K562 (cell line): ENCODE measurements around the gene APCDD1. TPM values are rescaled to one million over a fixed set of nuclear protein-coding genes. Genes with fewer than 3 reads are reported as not detected.

Experiments used
- ATAC-seq: fragments of 200-7000 bp; cut with Tn5 transposase; 3 replicates; pipeline ENCODE4 v1.9.1; 2020; ENCODE audit warnings: moderate library complexity
- BruUV-seq: library from RNA; stranded (reverse); fragments of 400-500 nt; replicated peaks from 2 replicates; lab custom pipeline; 2021; lab: Mats Ljungman, UMichigan
- CTCF ChIA-PET: fragments of 300-600 bp; formaldehyde crosslinking; extraction: SDS; loops from one replicate; lab custom pipeline; 2021; ENCODE audit warnings: low intra/inter-chr PET ratio; lab: Yijun Ruan, JAX
- POLR2A ChIA-PET: fragments of 300-600, 350-650 bp; sonication (Branson Sonifier 250); formaldehyde crosslinking; extraction: SDS; loops from one replicate; lab custom pipeline; 2021; ENCODE audit warnings: antibody characterized with exemption, inconsistent platforms; lab: Yijun Ruan, JAX
- DNase-seq, 4 experiments: peaks; one replicate each; pipeline versions ENCODE4 v3.0.0 to v3.0.0-alpha.2; 2011 to 2018; ENCODE audit warnings: low spot score in 3 of 4, mixed read lengths in 3 of 4; ENCODE audit errors: extremely low read depth in 1 of 4
- FAIRE-seq: peaks from 2 replicates; lab custom pipeline; 2011; peaks lifted over from hg19 to GRCh38; lab: Jason Lieb, UNC
- H2AFZ ChIP-seq: 2 replicates; pipeline ENCODE4 v1.6.0; 2011; ENCODE audit warnings: low read depth, low read length, control low read depth, inconsistent platforms
- H3K27ac ChIP-seq: fragments of 200-600 bp; 3 replicates; pipeline ENCODE4 v1.8.0; 2011; ENCODE audit warnings: low read depth, mild to moderate bottlenecking, control low read depth, inconsistent platforms, low read length, moderate library complexity, mixed read lengths; ENCODE audit errors: extremely low read depth
- H3K27me3 ChIP-seq, 2 experiments: fragments of 300-600 bp in 1 of 2; 2 replicates in 1 of 2; 3 replicates in 1 of 2; pipeline versions ENCODE4 v1.6.0 to v1.8.0; 2011; ENCODE audit warnings: inconsistent platforms in 2 of 2, low read length in 2 of 2, mild to moderate bottlenecking in 1 of 2, mixed read lengths in 1 of 2, moderate library complexity in 1 of 2; ENCODE audit not compliant: control insufficient read depth in 2 of 2, insufficient read depth in 2 of 2
- H3K36me3 ChIP-seq: fragments of 300-600 bp; 3 replicates; pipeline ENCODE4 v1.8.0; 2011; ENCODE audit warnings: mild to moderate bottlenecking, low read length, inconsistent platforms; ENCODE audit not compliant: control insufficient read depth, insufficient read depth
- H3K4me1 ChIP-seq, 2 experiments: fragments of 200-600 bp in 1 of 2; replicated peaks in 1 of 2; 2 replicates in 1 of 2; 3 replicates in 1 of 2; pipeline versions ENCODE4 v1.5.1 to v1.8.0; 2011; ENCODE audit warnings: inconsistent platforms in 2 of 2, low read length in 2 of 2, mild to moderate bottlenecking in 1 of 2, mixed read lengths in 1 of 2, moderate library complexity in 1 of 2; ENCODE audit not compliant: control insufficient read depth in 2 of 2, insufficient read depth in 2 of 2
- H3K4me2 ChIP-seq: 2 replicates; pipeline ENCODE4 v1.6.1; 2011; ENCODE audit warnings: low read length, control low read depth, inconsistent platforms, mixed read lengths; ENCODE audit not compliant: insufficient read depth
- H3K4me3 ChIP-seq: fragments of 200-600 bp; sonication (generic), shearing (Covaris generic); 2 replicates; pipeline ENCODE4 v1.5.1; 2016; ENCODE audit warnings: control low read depth, inconsistent platforms
- H3K79me2 ChIP-seq: fragments of 200-600 bp; 3 replicates; pipeline ENCODE4 v1.8.0; 2011; ENCODE audit warnings: low read length, inconsistent platforms; ENCODE audit not compliant: control insufficient read depth, insufficient read depth
- H3K9ac ChIP-seq, 2 experiments: 2 replicates each; pipeline versions ENCODE4 v1.6.0 to v1.6.1; 2011; ENCODE audit warnings: low read depth in 2 of 2, low read length in 2 of 2, control low read depth in 1 of 2, inconsistent platforms in 1 of 2, mild to moderate bottlenecking in 1 of 2, mixed read lengths in 1 of 2; ENCODE audit not compliant: insufficient read depth in 1 of 2
- H3K9me1 ChIP-seq: one replicate; pipeline ENCODE4 v1.6.0; 2011; ENCODE audit warnings: inconsistent platforms, mild to moderate bottlenecking, low read length, moderate library complexity; ENCODE audit not compliant: control insufficient read depth, insufficient read depth
- H3K9me3 ChIP-seq: replicated peaks from 2 replicates; pipeline ENCODE4 v1.5.1; 2011; ENCODE audit warnings: low read depth, low read length, inconsistent platforms; ENCODE audit not compliant: control insufficient read depth, insufficient read depth
- H4K20me1 ChIP-seq: replicated peaks from 2 replicates; pipeline ENCODE4 v1.6.1; 2011; ENCODE audit warnings: low read length, inconsistent platforms, mixed read lengths; ENCODE audit not compliant: control insufficient read depth, insufficient read depth
- CBFA2T3 ChIP-seq: fragments of 450-650 bp; IDR thresholded peaks from 2 replicates; pipeline ENCODE4 v1.6.1; 2017
- CHCHD3 ChIP-seq: fragments of 250-450 bp; sonication (Bioruptor Pico); IDR thresholded peaks from 2 replicates; pipeline ENCODE4 v2.1.2; 2022; ENCODE audit warnings: mild to moderate bottlenecking
- FOXJ2 ChIP-seq: fragments of 200-800 bp; sonication (Bioruptor generic); IDR thresholded peaks from 2 replicates; pipeline ENCODE4 v1.6.1; 2016; ENCODE audit warnings: missing genetic modification characterization, missing compliant biosample characterization
- HSF4 ChIP-seq: fragments of 250-450 bp; sonication (Bioruptor Pico); IDR thresholded peaks from 2 replicates; pipeline ENCODE4 v2.1.2; 2022; ENCODE audit warnings: mild to moderate bottlenecking, moderate library complexity, borderline replicate concordance
- LCOR ChIP-seq: sonication (generic); formaldehyde crosslinking; IDR thresholded peaks from 2 replicates; pipeline ENCODE4 v1.8.0; 2022; ENCODE audit warnings: mild to moderate bottlenecking, missing genetic modification reagents
- MTA1 ChIP-seq: fragments of 450-650 bp; IDR thresholded peaks from 2 replicates; pipeline ENCODE4 v1.6.1; 2017; ENCODE audit warnings: borderline replicate concordance
- NFYB ChIP-seq: IDR thresholded peaks from 2 replicates; pipeline ENCODE4 v1.6.1; 2011; ENCODE audit warnings: mild to moderate bottlenecking, moderate library complexity; ENCODE audit not compliant: insufficient read length; ENCODE audit errors: extremely low read depth
- NR3C1 ChIP-seq: sonication (generic); formaldehyde crosslinking; IDR thresholded peaks from 2 replicates; pipeline ENCODE4 v1.8.1; 2022; ENCODE audit warnings: missing genetic modification reagents
- POLR2AphosphoS2 ChIP-seq: IDR thresholded peaks from 2 replicates; pipeline ENCODE4 v1.6.1; 2012; ENCODE audit warnings: low read length, improper control_type of control experiment
- ZNF589 ChIP-seq: fragments of 200-800 bp; sonication (Bioruptor generic); IDR thresholded peaks from 2 replicates; pipeline ENCODE4 v1.6.1; 2016; ENCODE audit warnings: low read depth, missing genetic modification characterization, missing compliant biosample characterization
- WGBS: fragments of 100-300 bp; shearing (Covaris generic); methylation state at CpG from one replicate; pipeline ENCODE4 v1.1.6; 2016; ENCODE audit warnings: low coverage, mixed read lengths; ENCODE audit not compliant: insufficient coverage; ENCODE audit errors: missing lambda C conversion rate; 5-methylcytosine and 5-hydroxymethylcytosine counted together
- in situ Hi-C: fragments of 300-500 bp; cut with MboI; formaldehyde crosslinking; loops from 4 replicates; pipeline ENCODE4 v1.15.0; 2018; ENCODE audit warnings: inconsistent platforms, mixed read lengths
- intact Hi-C: fragments of 100-400 bp; cut with micrococcal nuclease; formaldehyde crosslinking; loops from 2 replicates; pipeline ENCODE4 v1.14.2; 2022
- polyA plus RNA-seq, 8 experiments: library from polyadenylated mRNA; depleted of rRNA in 4 of 8; stranded (reverse) in 5 of 8; unstranded in 3 of 8; fragments of >200 nt; fragmentation: Nextera tagmentation in 2 of 8; fragmentation: Illumina TruSeq in 1 of 8; extraction: Ambion mirVana in 2 of 8; extraction: Trizol in 1 of 8; gene quantifications; 2 replicates each; pipeline versions ENCODE4 v1.2.1 to v1.2.3, GENCODE V29; 2011 to 2014; ENCODE audit warnings: inconsistent platforms in 1 of 8, missing spikeins in 1 of 8
- total RNA-seq, 7 experiments: library from RNA; depleted of rRNA in 6 of 7; stranded (reverse); fragments of >200 nt in 6 of 7; fragmentation: Illumina TruSeq in 2 of 7; extraction: Trizol in 2 of 7; gene quantifications; 2 replicates each; pipeline versions ENCODE4 v1.2.1 to v1.2.3, GENCODE V29; 2011 to 2021; ENCODE audit warnings: low replicate concordance in 1 of 7
- TF ChIP-seq, protein P1 (sequence below): fragments of 450-650 bp; formaldehyde crosslinking; IDR thresholded peaks from 2 replicates; pipeline ENCODE4 v1.4.0; 2022; ENCODE audit warnings: mild to moderate bottlenecking, moderate library complexity

Gene APCDD1
- total and polyA plus RNA-seq, 9 of the 15 experiments (the other 6 are each of a cell fraction or from before 2014, with no cell fraction given), result 0.07 TPM; not detected in 8

DNA sequence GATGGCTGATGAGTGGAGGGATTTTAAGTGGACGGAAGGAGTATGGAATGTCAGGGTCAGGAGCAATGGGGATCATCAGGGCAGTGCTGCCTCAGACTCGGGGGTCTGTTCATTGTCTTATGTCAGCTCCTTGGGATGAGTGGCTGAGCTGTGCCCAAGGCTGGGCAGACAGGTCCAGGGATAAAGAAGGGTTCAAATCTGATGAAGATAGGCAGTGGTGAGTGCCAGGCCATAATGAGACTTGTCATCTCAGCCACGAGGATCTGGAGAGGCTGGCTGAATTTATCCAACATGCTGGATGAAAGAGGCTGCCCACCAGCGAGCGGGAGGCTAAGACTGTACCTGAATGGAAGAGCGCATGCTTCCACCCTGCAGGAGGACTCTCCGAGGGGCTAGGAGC lies 46.3 kb upstream of the APCDD1 start:
- no peak overlapping the region for H3K27ac ChIP-seq
- no peaks in the 10 kb centered on the region for H3K9me3 ChIP-seq
- no peaks in the 10 kb centered on the region for H3K9me1 ChIP-seq
- WGBS, result 1% methylated on average over 7 of the region's 7 CpGs
- in situ Hi-C loops, result no loop called here
- ChIA-PET CTCF (no interaction called here), POLR2A (interaction anchor here (0.6 kb wide), 1 partner anchor 40 kb away, joined by 3 read pairs; no protein-coding TSS in a partner anchor)
- no peaks in the 10 kb centered on the region for H4K20me1 ChIP-seq
- BruUV-seq, result no TSS peak
- no peak overlapping the region for H3K9ac ChIP-seq
- no peak for TF ChIP-seq HSF4
- TF ChIP-seq NR3C1 (CRISPR knock-in tag), result no peak
- no peak for TF ChIP-seq LCOR (CRISPR knock-in tag)
- no peak for TF ChIP-seq CBFA2T3
- no peak for TF ChIP-seq POLR2AphosphoS2
- no peak for TF ChIP-seq FOXJ2 (tag)
- no peak for TF ChIP-seq ZNF589 (CRISPR knock-in tag)
- TF ChIP-seq, protein P1, sequence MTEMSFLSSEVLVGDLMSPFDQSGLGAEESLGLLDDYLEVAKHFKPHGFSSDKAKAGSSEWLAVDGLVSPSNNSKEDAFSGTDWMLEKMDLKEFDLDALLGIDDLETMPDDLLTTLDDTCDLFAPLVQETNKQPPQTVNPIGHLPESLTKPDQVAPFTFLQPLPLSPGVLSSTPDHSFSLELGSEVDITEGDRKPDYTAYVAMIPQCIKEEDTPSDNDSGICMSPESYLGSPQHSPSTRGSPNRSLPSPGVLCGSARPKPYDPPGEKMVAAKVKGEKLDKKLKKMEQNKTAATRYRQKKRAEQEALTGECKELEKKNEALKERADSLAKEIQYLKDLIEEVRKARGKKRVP (CRISPR knock-in tag), result no peak
- TF ChIP-seq NFYB, result no peak
- no peak for TF ChIP-seq MTA1
- TF ChIP-seq CHCHD3, result no peak
- no peak overlapping the region for H3K4me2 ChIP-seq
- H2AFZ ChIP-seq, result no peak overlapping the region
- no peaks in the 10 kb centered on the region for H3K4me1 ChIP-seq
- FAIRE-seq (no peak), ATAC-seq (no peak), DNase-seq (no peak)
- H3K4me3 ChIP-seq, result no peak overlapping the region
- intact Hi-C loops, result no loop called here
- no peaks in the 10 kb centered on the region for H3K79me2 ChIP-seq
- no peaks in the 10 kb centered on the region for H3K36me3 ChIP-seq
- peaks cover 17 to 41% of the 10 kb centered on the region in 2 experiments; a peak in 4 of 5 replicates for H3K27me3 ChIP-seq
